Activated CD8-positive, alpha-beta memory T cell treated with anti-CD3 and anti-CD28 coated beads, Interleukin-2, amount 50 U/mL, for 24 hours (primary cell): ENCODE measurements around the gene ABCE1.
"Not testable (repeated sequence)": the region's sequence is repeated elsewhere in the genome, so short reads cannot be mapped to it uniquely, and the experiment has no call there.

Experiments used
- DNase-seq: peaks from one replicate; pipeline ENCODE4 v3.0.0-alpha.2; 2020; ENCODE audit errors: extremely low read depth

Gene ABCE1

DNA sequence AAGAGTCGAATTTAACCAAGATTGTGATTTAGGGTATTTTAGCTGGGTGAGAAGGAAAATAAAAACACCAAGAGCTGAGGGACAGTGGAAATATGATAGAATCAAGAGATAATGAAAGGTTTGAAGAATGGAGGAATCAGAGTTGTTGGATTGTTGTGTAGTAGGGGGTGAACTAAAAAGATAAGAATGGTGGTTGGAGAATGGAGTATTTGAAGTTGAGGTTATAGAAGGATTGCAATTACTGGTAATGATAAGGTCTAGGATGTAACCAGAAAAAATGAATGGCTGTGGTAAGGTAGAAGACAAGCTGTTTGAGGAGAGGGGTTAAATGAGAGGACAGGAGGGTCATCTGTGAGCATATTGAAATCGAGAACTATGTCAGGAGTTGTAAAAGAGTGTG is 4.5 kb downstream of the ABCE1 start:
- no peak for DNase-seq

DNA sequence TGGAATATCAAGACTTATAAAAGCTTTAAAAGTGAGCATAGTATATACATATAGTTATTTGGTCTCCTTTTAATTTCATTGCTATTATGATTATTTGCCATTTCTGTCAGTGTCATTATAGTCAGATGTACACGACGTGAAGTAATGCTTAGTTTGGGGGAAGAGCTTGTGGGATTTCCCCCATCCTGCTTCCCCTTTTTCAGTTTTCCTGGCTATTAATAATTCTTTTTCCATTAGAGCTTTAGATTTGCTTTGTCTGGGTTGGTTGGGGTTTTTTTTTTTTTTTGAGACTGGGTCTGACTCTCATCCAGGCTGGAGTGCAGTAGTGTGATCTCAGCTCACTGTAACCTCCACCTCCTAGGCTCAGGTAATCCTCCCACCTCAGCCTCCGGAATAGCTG is 5.4 kb downstream of the ABCE1 start:
- no peak for DNase-seq

- DNase-seq = no peak
Observed at GRCh38 chr4:145107126-145107525, 9.0 kb downstream of the ABCE1 start.

- no peak for DNase-seq
Observed at GRCh38 chr4:145108128-145108527, 10.0 kb downstream of the ABCE1 start.

- no peak for DNase-seq
Observed at GRCh38 chr4:145125396-145125795, 27.3 kb downstream of the ABCE1 start.

DNA sequence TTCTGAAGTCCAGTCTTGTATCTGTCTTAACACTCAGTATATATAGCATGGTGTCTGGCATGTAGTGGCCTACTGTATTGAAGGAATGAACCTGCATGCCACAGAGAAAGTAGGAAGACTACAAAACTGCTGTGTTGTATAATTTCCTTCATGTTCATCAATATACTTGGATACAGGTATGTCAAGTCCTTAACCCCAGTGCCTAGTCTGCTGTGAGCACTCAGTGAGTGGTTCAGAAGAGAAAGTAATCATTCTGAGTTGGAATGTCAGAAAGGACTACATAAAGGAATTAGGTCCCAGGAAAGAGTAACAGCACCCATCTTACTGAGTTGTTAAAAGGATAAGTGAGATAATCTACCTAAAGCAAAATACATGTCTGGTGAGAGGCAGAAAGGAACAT is 32.0 kb downstream of the ABCE1 start:
- DNase-seq = no peak

- DNase-seq = no peak
Observed at GRCh38 chr4:145130788-145131399, 32.8 kb downstream of the ABCE1 start.

- no peak for DNase-seq
Observed at GRCh38 chr4:145131848-145132247, 33.7 kb downstream of the ABCE1 start.

DNA sequence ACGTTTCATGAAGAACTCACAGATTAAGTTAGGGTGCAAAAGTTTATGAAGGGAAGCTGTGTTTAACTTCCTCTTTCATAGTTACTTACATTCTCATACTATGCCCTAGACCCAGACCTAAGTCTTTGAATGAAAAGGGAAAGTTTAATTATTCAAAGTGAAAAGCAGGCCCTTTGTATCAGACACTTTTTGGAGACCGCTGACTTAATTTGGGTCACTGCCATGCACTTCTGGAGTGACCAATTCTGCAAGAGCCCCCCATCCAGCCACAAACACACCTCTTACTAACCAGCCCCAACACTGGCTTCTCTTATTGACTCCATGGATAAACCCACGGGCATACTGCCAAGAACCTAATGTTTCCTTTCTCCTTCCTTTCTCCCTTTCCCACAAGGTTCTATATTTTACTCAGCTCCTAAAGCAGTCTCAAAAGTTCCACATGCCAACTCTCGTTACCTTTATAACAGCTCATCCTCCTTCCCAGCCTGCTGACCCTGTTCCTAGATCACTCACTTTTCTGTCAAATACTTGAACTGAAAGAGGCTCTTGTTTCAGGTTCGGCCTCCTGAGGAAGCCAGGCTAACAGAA is 34.5 kb downstream of the ABCE1 start:
- no peak for DNase-seq

GRCh38 chr4:145136219-145136618 is 38.1 kb downstream of the ABCE1 start:
- not testable (repeated sequence) for DNase-seq

DNA sequence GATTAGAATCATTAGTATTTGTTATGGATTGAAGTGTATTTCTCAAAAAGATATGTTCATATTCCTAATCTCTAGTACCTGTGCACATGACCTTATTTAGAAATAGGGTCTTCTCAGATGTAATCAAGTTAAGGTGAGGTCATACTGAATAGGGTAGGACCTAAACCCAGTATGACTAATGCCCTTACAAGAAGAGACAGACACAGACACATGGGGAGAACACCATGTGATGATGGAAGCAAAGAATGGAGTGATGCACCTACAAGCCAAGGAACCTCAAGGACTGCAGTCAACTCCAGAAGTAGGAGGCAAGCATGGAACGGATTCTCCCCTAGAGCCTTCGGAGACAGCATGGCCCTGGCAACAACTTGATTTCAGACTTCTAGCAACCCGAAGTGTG is 50.9 kb downstream of the ABCE1 start:
- DNase-seq = no peak

DNA sequence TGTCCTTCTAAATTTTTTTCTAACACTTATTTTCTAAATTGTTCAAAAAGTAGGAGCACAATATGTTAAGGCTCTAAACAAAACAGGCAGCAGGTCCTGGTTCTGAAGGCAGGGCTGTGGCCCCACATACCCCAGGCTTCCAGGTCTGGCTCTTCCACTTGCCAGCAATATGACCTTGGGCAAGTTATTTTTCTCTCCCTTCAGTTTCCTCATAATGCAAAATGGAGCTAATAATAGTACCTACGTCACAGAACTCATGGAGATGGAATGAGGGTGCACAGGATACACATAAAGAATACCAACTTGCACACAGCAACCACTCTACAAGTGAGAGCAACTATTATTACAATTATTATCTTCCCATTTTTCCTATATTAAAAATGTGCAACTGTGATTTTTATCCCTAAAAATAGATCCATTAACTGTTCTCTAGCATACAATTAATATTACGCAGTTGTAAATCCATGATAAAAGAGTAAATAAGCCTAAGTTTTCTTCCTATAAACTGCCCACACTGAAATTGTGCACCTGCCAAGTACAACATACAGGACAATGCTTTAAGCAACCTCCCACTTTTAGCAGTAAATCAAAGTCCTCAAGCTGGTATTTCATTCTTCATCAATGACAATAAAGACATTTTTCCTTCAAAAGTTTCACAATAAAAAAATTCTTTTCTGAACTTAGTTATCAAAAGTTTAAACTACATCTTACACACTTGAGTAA is 55.2 kb downstream of the ABCE1 start:
- DNase-seq = no peak

DNA sequence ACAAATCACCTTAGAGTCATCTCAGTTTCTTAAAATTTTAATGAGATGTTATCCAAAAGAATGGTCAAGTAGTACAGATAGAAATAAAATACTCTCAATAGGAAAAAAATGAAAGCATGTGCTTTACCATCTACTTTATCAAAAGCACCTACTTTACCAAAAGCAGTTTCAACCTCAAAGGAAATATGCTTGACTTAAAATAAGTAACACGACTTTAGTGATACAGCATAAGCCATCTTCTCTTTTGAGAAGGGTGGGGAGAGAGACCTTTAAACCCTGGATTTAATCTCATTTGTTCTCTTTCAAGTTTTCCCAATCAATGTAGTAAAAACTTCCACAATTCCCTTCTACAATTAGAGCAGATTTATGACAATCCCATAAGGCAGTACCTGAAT is 55.8 kb downstream of the ABCE1 start:
- DNase-seq = no peak

- no peak for DNase-seq
Observed at GRCh38 chr4:145154573-145154972, 56.5 kb downstream of the ABCE1 start.

GRCh38 chr4:145155268-145155870 is 57.3 kb downstream of the ABCE1 start:
- no peak for DNase-seq

DNA sequence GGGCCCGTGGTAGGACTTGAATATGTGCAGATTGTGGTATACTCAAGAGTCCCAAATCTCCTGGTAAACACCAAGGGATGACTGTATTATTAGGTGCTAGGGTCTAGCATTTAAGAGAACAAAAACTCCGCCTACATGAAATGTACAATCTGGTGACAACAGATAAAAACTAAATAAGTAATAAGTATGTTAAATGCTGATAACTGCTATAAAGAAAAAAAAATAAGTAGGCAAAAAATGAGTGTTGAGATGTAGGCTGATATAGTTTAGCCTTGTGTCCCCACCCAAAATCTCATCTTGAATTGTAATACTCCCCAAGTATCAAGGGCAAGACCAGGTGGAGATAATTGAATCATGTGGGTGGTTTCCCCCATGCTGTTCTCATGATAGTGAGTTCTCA is 58.9 kb downstream of the ABCE1 start:
- no peak for DNase-seq

DNA sequence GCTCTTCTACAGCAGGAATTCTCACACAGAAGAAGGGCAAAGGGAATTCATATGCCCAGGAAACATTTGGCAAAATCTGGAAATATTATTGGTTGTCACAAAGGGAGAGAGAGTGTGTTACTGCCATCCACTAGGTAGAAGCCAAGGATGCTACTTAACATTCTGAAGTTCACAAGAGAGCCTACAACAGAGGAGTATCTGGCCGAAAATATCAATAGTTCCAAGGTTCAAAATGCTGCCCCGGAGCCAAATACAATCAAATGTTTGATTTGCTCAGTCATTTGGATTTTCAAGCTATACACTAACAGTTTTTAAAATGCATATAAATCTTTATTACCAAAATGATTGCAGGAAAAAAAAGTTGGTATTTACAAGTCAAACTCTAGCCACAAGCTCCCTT is 63.4 kb downstream of the ABCE1 start:
- no peak for DNase-seq

- no peak for DNase-seq
Observed at GRCh38 chr4:145167887-145168286, 69.8 kb downstream of the ABCE1 start.

- no peak for DNase-seq
Observed at GRCh38 chr4:145168581-145169187, 70.6 kb downstream of the ABCE1 start.

GRCh38 chr4:145170223-145170622 is 72.1 kb downstream of the ABCE1 start:
- DNase-seq = no peak

- no peak for DNase-seq
Observed at GRCh38 chr4:145171911-145172310, 73.8 kb downstream of the ABCE1 start.

DNA sequence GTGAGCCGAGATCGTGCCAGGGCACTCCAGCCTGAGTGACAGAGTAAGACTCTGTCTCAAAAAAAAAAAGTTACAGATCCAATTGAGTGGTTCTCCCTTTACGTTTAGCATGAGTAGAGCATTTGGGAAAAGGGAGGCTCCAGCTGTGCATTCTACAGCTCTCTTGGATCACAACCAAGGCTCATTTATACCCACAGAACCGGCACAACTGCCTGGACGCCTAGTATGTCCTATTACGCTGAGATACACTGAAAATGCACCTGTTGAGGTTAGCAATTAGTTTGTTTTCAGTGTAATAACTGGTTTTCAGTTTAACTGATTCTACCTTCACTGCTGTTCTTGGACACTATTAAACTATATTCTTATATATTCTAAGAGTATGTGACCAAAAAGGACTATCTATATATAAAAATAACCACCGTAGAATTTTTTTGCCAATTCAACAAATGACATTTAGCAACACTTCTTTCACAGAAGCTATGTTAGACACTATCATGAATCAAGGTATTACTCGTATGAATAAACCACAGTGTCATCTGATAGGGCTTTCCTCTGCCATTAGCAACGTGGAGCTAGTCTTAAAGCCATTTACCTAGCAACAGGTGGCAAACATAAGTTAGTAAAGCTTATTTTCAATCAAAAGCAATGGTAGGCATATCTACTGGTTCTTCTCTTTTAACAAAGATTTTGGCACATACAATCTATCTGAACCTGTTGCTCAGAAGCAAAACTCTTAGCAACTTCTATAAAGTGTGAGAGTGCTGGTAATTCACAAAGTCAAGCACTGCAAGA is 78.7 kb downstream of the ABCE1 start:
- no peak for DNase-seq
